ACC112 (cell line): Measurements from ENCODE around the gene ARHGEF26.
A peak's percentile ranks its signal among the peaks of the same experiment; 100 is the strongest.

ENCODE experiments used
- H2AFZ ChIP-seq: fragments of 200-600 bp; sonication (generic); one replicate; pipeline ENCODE4 v1.6.0; 2017; ENCODE audit warnings: antibody characterized with exemption, low read length; ENCODE audit not compliant: unreplicated experiment
- H3K27ac ChIP-seq: fragments of 200-600 bp; sonication (generic); 2 replicates; pipeline ENCODE4 v1.5.1; 2014; ENCODE audit warnings: low read depth, mild to moderate bottlenecking, antibody characterized with exemption, low read length, moderate library complexity
- H3K27me3 ChIP-seq: fragments of 200-600 bp; sonication (generic); 2 replicates; pipeline ENCODE4 v1.6.1; 2014; ENCODE audit warnings: mild to moderate bottlenecking, antibody characterized with exemption, low read length, moderate library complexity, mixed read lengths; ENCODE audit not compliant: insufficient read depth
- H3K36me3 ChIP-seq: fragments of 200-600 bp; sonication (generic); 2 replicates; pipeline ENCODE4 v1.6.1; 2016; ENCODE audit warnings: mild to moderate bottlenecking, antibody characterized with exemption, low read length, moderate library complexity, mixed read lengths; ENCODE audit not compliant: insufficient read depth
- H3K4me1 ChIP-seq: fragments of 200-600 bp; sonication (generic); one replicate; pipeline ENCODE4 v1.6.1; 2016; ENCODE audit warnings: low read length, mixed read lengths; ENCODE audit not compliant: insufficient read depth, unreplicated experiment, control insufficient read depth
- H3K4me3 ChIP-seq: fragments of 200-600 bp; sonication (generic); 2 replicates; pipeline ENCODE4 v1.5.1; 2014; ENCODE audit warnings: mild to moderate bottlenecking, low read depth, low read length
- H3K79me2 ChIP-seq: fragments of 200-600 bp; sonication (generic); one replicate; pipeline ENCODE4 v1.6.0; 2016; ENCODE audit warnings: low read length; ENCODE audit not compliant: control insufficient read depth, unreplicated experiment, insufficient read depth

Gene ARHGEF26

DNA sequence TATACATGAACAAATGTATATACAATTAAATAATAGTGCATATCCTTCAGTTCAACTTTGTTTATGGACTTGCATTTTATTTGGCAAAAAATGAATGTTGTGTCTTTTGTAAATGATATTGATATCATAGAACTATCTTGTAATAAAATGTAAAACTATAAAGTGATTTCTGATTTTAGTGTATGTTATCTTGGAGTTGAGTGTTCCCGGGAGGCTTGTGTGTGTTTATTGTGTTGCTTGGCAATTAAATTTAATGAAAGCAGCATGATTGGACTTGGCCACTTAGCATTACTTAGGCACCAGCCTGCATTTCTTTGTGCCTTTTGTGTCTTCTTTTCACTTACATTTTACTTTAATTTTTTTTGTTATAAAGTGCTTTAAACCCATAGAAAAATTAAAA lies 10.6 kb downstream of the ARHGEF26 start:
- no peak overlapping the region for H3K4me3 ChIP-seq
- H3K27me3 ChIP-seq = no peaks in the 10 kb centered on the region
- no peaks in the 10 kb centered on the region for H3K4me1 ChIP-seq
- no peak overlapping the region for H2AFZ ChIP-seq
- no peaks in the 10 kb centered on the region for H3K36me3 ChIP-seq
- H3K79me2 ChIP-seq = no peaks in the 10 kb centered on the region
- H3K27ac ChIP-seq = no peak overlapping the region

DNA sequence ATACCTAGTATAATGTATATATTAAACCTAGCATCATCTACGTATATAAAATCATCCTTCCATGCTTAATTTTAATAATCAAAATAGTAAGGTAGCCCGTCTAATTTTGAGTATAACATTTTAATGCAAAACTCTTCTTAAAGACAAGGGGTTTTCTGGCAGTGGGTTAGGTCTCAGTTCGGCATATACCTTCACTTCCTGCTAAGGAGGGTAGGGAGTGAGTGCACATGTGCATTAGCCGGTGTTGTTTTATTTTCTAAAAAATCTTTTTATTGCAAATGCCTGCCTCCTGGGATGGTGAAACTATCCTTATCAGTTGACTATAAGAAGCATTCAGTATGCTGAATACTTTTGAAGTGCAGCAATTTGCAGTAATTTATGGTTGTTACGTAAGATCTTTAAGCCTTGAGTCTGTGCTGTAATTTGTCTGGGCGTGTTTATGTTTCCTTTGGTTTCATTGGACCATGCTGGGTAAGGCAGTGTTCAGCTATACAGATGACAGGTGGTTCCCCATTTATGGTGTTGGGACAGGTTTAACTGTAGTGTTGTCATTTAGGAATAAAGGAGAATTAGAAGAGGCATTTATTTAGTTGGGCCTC lies 11.7 kb downstream of the ARHGEF26 start:
- Histone ChIP-seq H2AFZ (no peak overlapping the region), H3K79me2 (no peaks in the 10 kb centered on the region), H3K36me3 (no peaks in the 10 kb centered on the region), H3K27ac (no peak overlapping the region), H3K4me1 (no peaks in the 10 kb centered on the region), H3K27me3 (no peaks in the 10 kb centered on the region), H3K4me3 (no peak overlapping the region)

DNA sequence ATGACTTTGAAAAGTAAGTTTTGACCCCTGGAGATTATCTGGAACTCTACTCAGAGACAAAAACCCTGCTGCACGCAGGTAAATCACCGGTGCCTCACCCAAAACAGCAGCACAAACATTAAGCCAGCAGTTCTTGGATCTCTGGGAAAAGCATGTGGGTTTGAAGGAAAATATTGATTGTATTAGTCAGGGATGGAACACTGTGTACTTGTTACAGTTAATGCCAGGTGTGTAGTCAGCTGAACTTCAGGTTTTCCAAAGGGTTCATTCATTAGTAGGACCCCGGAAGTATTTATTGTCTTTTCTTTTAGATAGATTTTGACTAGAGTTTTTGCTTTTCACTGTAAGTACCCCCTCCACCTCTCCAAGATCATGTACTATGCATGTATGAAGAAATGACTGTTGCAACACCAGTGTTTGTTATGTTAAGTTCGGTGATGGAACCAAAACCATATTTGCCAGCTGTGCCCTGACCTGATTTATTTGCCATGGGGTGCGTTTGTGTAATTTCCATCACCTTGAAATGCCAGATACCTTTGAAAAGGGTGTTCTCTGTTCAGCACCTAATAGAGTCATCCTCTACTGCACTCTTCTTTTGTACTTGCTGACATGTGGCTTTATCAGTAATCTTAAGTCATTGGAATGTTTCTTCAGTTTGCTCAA lies 14.5 kb downstream of the ARHGEF26 start:
- no peak overlapping the region for H3K27ac ChIP-seq
- H3K4me1 ChIP-seq = no peaks in the 10 kb centered on the region
- H3K36me3 ChIP-seq = no peaks in the 10 kb centered on the region
- H3K4me3 ChIP-seq = no peak overlapping the region
- no peak overlapping the region for H2AFZ ChIP-seq
- H3K79me2 ChIP-seq = no peaks in the 10 kb centered on the region
- no peaks in the 10 kb centered on the region for H3K27me3 ChIP-seq

DNA sequence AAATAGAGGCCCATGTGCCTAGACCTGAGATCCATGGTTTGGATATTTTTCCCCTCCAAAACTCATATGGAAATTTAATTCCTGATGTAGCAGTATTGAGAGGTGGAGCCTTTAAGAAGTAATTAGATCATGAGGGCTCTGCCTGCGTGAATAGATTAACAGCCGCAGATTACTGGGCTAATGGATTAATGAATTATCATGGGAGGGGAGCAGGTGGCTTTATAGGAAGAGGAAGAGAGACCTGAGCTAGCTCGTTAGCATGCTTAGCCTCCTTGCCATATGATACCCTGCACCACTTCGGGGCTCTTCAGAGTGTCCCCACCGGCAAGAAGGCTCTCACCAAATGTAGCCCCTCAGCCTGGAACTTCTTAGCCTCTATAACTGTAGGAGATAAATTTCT lies 15.8 kb downstream of the ARHGEF26 start:
- Histone ChIP-seq H2AFZ (no peak overlapping the region), H3K27me3 (no peaks in the 10 kb centered on the region)

DNA sequence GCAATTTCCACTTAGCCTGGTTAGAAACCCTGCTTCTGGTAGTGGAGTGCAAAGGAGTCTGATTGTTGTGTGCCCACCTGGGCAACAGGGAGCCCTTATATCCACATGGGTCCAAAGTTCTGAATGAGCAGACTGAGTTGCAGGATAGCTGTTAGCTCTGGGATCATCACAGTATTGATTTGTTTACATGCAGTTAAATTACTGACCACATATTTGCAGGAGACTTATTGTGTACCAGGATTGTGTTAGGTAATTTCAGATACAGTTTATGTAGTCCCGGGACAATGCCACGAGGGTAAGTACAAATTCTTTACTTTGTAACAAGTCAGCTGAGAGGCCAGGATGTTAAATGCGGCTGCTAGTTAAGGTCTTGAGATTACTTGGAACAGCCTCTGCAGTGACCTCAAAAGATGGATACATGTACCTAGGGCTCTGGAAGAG lies 18.8 kb downstream of the ARHGEF26 start:
- Histone ChIP-seq H3K4me1 (no peaks in the 10 kb centered on the region), H3K27me3 (no peaks in the 10 kb centered on the region), H3K4me3 (no peak overlapping the region), H2AFZ (no peak overlapping the region), H3K27ac (no peak overlapping the region), H3K36me3 (no peaks in the 10 kb centered on the region), H3K79me2 (no peaks in the 10 kb centered on the region)

More for the DNA sequence above, 15.8 kb downstream of the ARHGEF26 start:
- Histone ChIP-seq H3K36me3 (no peaks in the 10 kb centered on the region), H3K4me3 (no peak overlapping the region), H3K4me1 (no peaks in the 10 kb centered on the region), H3K79me2 (no peaks in the 10 kb centered on the region), H3K27ac (no peak overlapping the region)

DNA sequence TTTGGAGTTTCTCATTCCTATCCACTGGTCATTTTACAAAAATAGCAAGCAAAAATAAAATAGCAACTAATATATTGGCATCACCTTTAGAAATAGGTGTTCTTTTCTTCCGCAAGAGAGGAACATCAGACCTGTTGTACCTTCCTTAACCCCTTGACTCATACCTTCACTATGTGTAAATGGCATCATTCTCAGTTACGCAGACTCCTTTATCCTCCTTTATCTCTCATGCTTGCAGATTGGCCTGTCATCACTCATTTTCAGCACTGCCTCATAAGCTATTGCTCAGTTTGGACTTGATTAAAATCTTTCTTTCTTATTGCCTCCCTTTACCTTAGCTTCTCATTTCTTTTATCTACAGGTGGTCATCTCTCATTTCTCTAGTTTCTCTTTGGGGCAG lies 21.4 kb downstream of the ARHGEF26 start:
- H3K36me3 ChIP-seq = no peaks in the 10 kb centered on the region
- no peak overlapping the region for H2AFZ ChIP-seq
- H3K4me3 ChIP-seq = no peak overlapping the region
- H3K27ac ChIP-seq = no peak overlapping the region
- no peaks in the 10 kb centered on the region for H3K79me2 ChIP-seq
- H3K27me3 ChIP-seq = no peaks in the 10 kb centered on the region
- no peaks in the 10 kb centered on the region for H3K4me1 ChIP-seq

DNA sequence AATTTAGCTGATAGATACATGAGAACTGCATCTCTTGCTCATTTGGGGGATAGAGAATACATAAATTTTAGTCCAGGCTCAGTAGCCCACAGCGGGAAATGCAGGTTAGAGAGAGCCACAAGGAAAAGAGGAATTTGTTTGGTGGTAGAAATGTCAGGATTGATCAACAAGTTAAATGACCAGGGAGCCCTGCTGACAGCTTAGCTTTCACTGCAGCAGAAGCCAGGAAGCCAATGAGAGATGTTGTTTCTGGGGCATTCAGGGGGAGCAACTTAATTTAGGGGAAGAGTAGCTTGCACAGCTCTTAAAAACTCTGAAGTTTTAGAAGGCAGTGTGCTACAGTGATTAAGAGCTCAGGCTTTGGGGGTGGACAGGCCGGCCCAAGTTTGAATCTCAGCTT lies 22.7 kb downstream of the ARHGEF26 start:
- H2AFZ ChIP-seq = no peak overlapping the region
- no peaks in the 10 kb centered on the region for H3K4me1 ChIP-seq
- H3K79me2 ChIP-seq = no peaks in the 10 kb centered on the region
- H3K27ac ChIP-seq = no peak overlapping the region
- H3K27me3 ChIP-seq = no peaks in the 10 kb centered on the region
- no peak overlapping the region for H3K4me3 ChIP-seq
- H3K36me3 ChIP-seq = no peaks in the 10 kb centered on the region

DNA sequence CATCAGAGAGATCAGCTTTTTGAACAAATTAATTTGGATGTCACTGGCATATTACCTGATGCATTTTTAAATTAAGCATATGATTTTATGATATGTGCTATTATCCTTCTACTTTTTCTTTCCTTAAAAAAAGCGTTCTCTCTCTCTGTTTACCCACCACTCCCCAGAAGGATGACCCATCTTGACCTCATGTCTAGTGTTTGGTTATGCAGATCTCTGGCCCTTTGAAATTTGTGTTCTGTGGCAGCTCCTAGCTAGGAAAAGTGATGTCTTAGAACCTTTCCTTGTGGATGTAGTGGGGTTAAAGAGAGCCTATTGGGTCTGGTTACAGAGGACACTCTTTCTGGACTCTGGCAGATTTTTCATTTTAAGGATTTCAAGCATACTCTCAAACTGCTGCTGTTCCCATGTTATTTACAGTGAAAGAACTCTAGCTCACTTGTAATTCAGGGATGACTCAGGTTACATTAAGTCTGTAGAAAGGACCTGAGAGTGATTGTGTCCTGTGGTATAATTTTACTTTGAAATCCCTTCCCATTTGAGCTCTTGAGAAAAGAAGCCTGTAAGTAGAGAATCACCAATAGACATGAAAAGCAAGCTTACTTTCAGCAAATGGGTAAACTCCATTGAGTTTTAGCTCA lies 23.8 kb downstream of the ARHGEF26 start:
- Histone ChIP-seq H3K4me1 (no peaks in the 10 kb centered on the region), H3K79me2 (no peaks in the 10 kb centered on the region), H3K27ac (no peak overlapping the region), H3K27me3 (no peaks in the 10 kb centered on the region), H3K36me3 (no peaks in the 10 kb centered on the region), H2AFZ (no peak overlapping the region), H3K4me3 (no peak overlapping the region)

DNA sequence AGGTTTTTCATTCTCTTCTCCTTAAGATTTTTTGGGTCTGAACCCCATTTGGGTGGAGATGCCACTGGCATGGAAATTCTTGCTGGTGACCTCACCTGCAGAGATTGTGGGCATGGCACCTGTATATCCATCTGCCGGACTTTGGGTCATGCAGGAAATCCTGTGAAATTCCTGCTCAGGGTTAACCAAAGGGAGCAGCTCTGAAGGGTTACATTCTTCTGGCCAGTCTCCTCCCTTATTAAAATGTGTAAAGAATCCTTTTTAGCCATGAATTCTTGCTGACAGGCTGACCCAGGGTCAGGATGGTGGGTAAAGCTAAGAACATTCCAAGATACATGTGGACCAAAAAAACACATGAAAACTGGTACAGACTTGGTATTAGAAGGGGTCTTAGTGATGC lies 27.4 kb downstream of the ARHGEF26 start:
- Histone ChIP-seq H3K36me3 (no peaks in the 10 kb centered on the region), H3K79me2 (no peaks in the 10 kb centered on the region), H2AFZ (no peak overlapping the region), H3K4me3 (no peak overlapping the region), H3K27me3 (no peaks in the 10 kb centered on the region), H3K4me1 (peaks cover 10% of the 10 kb centered on the region), H3K27ac (no peak overlapping the region)

DNA sequence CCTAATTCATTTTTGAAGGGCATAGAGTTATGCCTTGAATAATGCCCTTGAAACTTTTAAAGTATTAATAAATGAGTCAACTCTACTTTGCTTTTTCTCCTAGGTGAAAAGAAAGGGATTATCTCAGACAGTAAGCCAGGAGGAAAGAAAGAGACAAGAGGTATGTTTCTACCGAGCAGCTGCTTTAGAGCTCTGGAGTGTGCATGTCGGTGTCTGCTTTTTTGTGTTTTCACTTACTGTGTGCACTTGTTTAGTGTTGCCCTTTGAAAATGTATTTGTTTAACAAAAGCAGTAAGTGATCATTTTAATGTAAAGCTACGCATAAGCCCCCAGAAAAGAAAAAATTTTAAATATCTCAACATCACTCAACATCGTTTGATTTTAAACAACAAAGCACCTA lies 28.1 kb downstream of the ARHGEF26 start:
- H2AFZ ChIP-seq = no peak overlapping the region
- no peak overlapping the region for H3K4me3 ChIP-seq
- H3K36me3 ChIP-seq = no peaks in the 10 kb centered on the region
- H3K27me3 ChIP-seq = no peaks in the 10 kb centered on the region
- H3K27ac ChIP-seq = no peak overlapping the region
- H3K4me1 ChIP-seq = peaks cover 10% of the 10 kb centered on the region
- no peaks in the 10 kb centered on the region for H3K79me2 ChIP-seq

DNA sequence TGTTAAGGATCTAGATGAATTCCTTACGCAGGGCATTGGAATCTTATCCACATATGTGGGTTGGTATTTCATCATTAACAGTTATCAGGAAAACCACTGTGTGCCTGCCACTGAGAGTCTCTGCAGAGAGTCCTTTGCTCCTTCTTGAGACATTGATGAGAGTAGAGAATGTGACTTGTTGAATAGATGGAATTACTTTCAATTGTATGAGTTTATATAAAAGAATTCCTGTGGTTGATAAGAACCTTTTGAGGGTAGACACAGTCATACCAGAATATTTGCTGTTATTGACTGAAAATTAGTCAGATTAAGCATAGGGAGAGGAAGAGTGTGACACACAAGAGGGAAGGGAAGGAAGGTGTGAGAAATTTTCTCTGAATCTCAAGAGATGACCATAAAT lies 30.8 kb downstream of the ARHGEF26 start:
- Histone ChIP-seq H3K27ac (peak overlapping the region; percentile 4; the same call in 1 of the 2 replicates), H3K27me3 (no peaks in the 10 kb centered on the region), H2AFZ (no peak overlapping the region), H3K4me1 (peaks cover 10% of the 10 kb centered on the region), H3K79me2 (no peaks in the 10 kb centered on the region), H3K4me3 (no peak overlapping the region), H3K36me3 (no peaks in the 10 kb centered on the region)
